ENCODE measurements around the gene FDX1.

DNA sequence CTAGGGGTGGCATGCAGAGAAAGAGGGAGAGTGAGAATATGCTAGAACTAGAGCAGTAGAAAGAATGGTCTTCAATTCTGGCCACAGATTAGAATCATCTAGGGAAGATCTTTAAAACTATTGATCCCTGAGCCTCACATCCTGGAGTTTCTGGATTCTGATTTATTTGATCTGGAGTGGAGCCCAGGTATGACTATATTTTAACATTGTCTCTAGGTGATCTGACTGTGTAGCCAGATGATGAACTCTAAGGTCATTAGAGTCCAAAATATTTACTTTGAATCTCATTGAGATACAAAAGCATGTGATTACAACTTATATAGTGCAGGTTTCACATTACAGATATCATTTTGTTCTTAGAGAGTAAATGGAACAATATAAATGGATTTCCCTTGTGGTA is 79.7 kb downstream of the FDX1 start:
- TF ChIP-seq GATA2 (IDR thresholded peaks at IDR 0.05; ENCODE audit: low read depth, low read length) (no peak), GATA3 (IDR thresholded peaks at IDR 0.05; ENCODE audit: low read depth, low read length) (no peak)
